HEK293 (cell line): ENCODE data around the gene TMEM256.

Source experiments
- CTCF ChIA-PET: fragments of 350-600 bp; formaldehyde crosslinking; extraction: SDS; loops from one replicate; lab custom pipeline; 2021; ENCODE audit warnings: antibody characterized with exemption; lab: Yijun Ruan, JAX
- POLR2A ChIA-PET: fragments of 300-600 bp; formaldehyde crosslinking; extraction: SDS; loops from one replicate; lab custom pipeline; 2020; ENCODE audit warnings: antibody characterized with exemption, inconsistent platforms; lab: Yijun Ruan, JAX
- H3K27ac ChIP-seq: fragments of 200-500 bp; sonication (Bioruptor generic); 2 replicates; pipeline ENCODE4 v1.5.1; 2014; ENCODE audit warnings: low read depth, low read length, control low read depth, inconsistent platforms; ENCODE audit errors: extremely low read depth
- H3K36me3 ChIP-seq, 2 experiments: fragments of 200-500 bp in 1 of 2; sonication (Bioruptor generic) in 1 of 2; 1 replicate in 1 of 2; 2 replicates in 1 of 2; pipeline ENCODE4 v1.5.1; 2014 to 2017; ENCODE audit warnings: inconsistent platforms in 2 of 2, low read length in 2 of 2; ENCODE audit not compliant: control insufficient read depth in 2 of 2, insufficient read depth in 1 of 2
- H3K4me1 ChIP-seq: fragments of 200-500 bp; sonication (Bioruptor generic); 2 replicates; pipeline ENCODE4 v1.5.1; 2014; ENCODE audit warnings: mild to moderate bottlenecking, low read length, inconsistent platforms; ENCODE audit not compliant: control insufficient read depth, insufficient read depth
- H3K4me3 ChIP-seq: 2 replicates; pipeline ENCODE4 v1.5.1; 2011; ENCODE audit warnings: low read depth, mild to moderate bottlenecking, control low read depth, low read length, moderate library complexity
- H3K9me3 ChIP-seq: fragments of 200-500 bp; sonication (Bioruptor generic); 2 replicates; pipeline ENCODE4 v1.5.1; 2014; ENCODE audit warnings: low read depth, low read length, inconsistent platforms; ENCODE audit not compliant: control insufficient read depth, insufficient read depth
- EGR2 ChIP-seq: fragments of 450-650 bp; formaldehyde crosslinking; IDR thresholded peaks from 2 replicates; pipeline ENCODE4 v1.5.1; 2016; ENCODE audit warnings: low read depth, missing biosample characterization, missing genetic modification characterization
- MZF1 ChIP-seq: fragments of 450-650 bp; formaldehyde crosslinking; IDR thresholded peaks from 2 replicates; pipeline ENCODE4 v1.5.1; 2017; ENCODE audit warnings: missing biosample characterization, missing genetic modification characterization, borderline replicate concordance
- OVOL3 ChIP-seq: fragments of 450-650 bp; formaldehyde crosslinking; IDR thresholded peaks from 2 replicates; pipeline ENCODE4 v1.5.1; 2016; ENCODE audit warnings: missing biosample characterization, missing genetic modification characterization
- PRDM10 ChIP-seq: fragments of 450-650 bp; formaldehyde crosslinking; IDR thresholded peaks from 2 replicates; pipeline ENCODE4 v1.5.1; 2016; ENCODE audit warnings: missing biosample characterization, missing genetic modification characterization
- TSHZ1 ChIP-seq: fragments of 450-650 bp; formaldehyde crosslinking; IDR thresholded peaks from 2 replicates; pipeline ENCODE4 v1.5.1; 2016; ENCODE audit warnings: missing biosample characterization, missing genetic modification characterization, borderline replicate concordance
- ZFHX2 ChIP-seq: fragments of 450-650 bp; formaldehyde crosslinking; conservative IDR thresholded peaks from 2 replicates; pipeline ENCODE4 v1.5.1; 2016; ENCODE audit warnings: missing biosample characterization, missing genetic modification characterization
- ZNF133 ChIP-seq: fragments of 450-650 bp; formaldehyde crosslinking; IDR thresholded peaks from 2 replicates; pipeline ENCODE4 v1.5.1; 2016; ENCODE audit warnings: missing biosample characterization, missing genetic modification characterization
- ZNF140 ChIP-seq: fragments of 450-650 bp; formaldehyde crosslinking; IDR thresholded peaks from 2 replicates; pipeline ENCODE4 v1.5.1; 2016; ENCODE audit warnings: missing biosample characterization, missing genetic modification characterization
- ZNF148 ChIP-seq: fragments of 450-650 bp; formaldehyde crosslinking; IDR thresholded peaks from 2 replicates; pipeline ENCODE4 v1.5.0; 2017; ENCODE audit warnings: missing biosample characterization, missing genetic modification characterization, borderline replicate concordance
- ZNF202 ChIP-seq: fragments of 450-650 bp; formaldehyde crosslinking; IDR thresholded peaks from 2 replicates; pipeline ENCODE4 v1.5.1; 2016; ENCODE audit warnings: missing biosample characterization, missing genetic modification characterization, borderline replicate concordance
- ZNF37A ChIP-seq: fragments of 450-650 bp; IDR thresholded peaks from 2 replicates; pipeline ENCODE4 v1.5.1; 2018; ENCODE audit warnings: missing biosample characterization, missing genetic modification characterization
- ZNF501 ChIP-seq: fragments of 450-650 bp; formaldehyde crosslinking; IDR thresholded peaks from 2 replicates; pipeline ENCODE4 v1.5.1; 2016; ENCODE audit warnings: missing biosample characterization, missing genetic modification characterization
- ZNF560 ChIP-seq: fragments of 450-650 bp; formaldehyde crosslinking; IDR thresholded peaks from 2 replicates; pipeline ENCODE4 v1.5.1; 2017; ENCODE audit warnings: missing biosample characterization, missing genetic modification characterization, borderline replicate concordance
- ZSCAN4 ChIP-seq: fragments of 450-650 bp; formaldehyde crosslinking; IDR thresholded peaks from 2 replicates; pipeline ENCODE4 v1.5.1; 2017; ENCODE audit warnings: missing biosample characterization, missing genetic modification characterization
- TF ChIP-seq, protein P1 (sequence below): fragments of 450-650 bp; formaldehyde crosslinking; optimal IDR thresholded peaks from 2 replicates; pipeline ENCODE3; 2016; ENCODE audit warnings: missing biosample characterization, mild to moderate bottlenecking, missing genetic modification characterization
- TF ChIP-seq, protein P2 (sequence below): fragments of 450-650 bp; formaldehyde crosslinking; IDR thresholded peaks from 2 replicates; pipeline ENCODE4 v1.5.1; 2016; ENCODE audit warnings: missing biosample characterization, missing genetic modification characterization
- TF ChIP-seq, protein P3 (sequence below): fragments of 450-650 bp; formaldehyde crosslinking; IDR thresholded peaks from 2 replicates; pipeline ENCODE4 v1.5.1; 2016; ENCODE audit warnings: missing biosample characterization, missing genetic modification characterization

Gene TMEM256

GRCh38 chr17:7410634-7411426, 6.9 kb upstream of the TMEM256 start:
- CTCF ChIA-PET, result interaction anchor here (0.6 to 1.2 kb wide), 3 partner anchors 13 to 55 kb away, joined by 3 to 4 read pairs (median 4); no protein-coding TSS in a partner anchor
- H3K4me3 ChIP-seq, result no peak overlapping the region
- H3K36me3 ChIP-seq, result peaks cover 3 to 47% of the 10 kb centered on the region in 2 experiments
- POLR2A ChIA-PET, result interaction anchor here (1.0 kb wide), 1 partner anchor 13 kb away, joined by 6 read pairs; no protein-coding TSS in a partner anchor
- no peak overlapping the region for H3K27ac ChIP-seq
- no peaks in the 10 kb centered on the region for H3K9me3 ChIP-seq
- no peak for TF ChIP-seq ZNF148 (tag by site-specific recombination)
- TF ChIP-seq PRDM10, result peak; percentile 91
- TF ChIP-seq EGR2 (tag by site-specific recombination), result peak; percentile 48
- TF ChIP-seq ZFHX2 (tag by site-specific recombination), result 0 out of 2 replicates have a peak, but pooled peaks have one; percentile 25
- TF ChIP-seq, protein P1, sequence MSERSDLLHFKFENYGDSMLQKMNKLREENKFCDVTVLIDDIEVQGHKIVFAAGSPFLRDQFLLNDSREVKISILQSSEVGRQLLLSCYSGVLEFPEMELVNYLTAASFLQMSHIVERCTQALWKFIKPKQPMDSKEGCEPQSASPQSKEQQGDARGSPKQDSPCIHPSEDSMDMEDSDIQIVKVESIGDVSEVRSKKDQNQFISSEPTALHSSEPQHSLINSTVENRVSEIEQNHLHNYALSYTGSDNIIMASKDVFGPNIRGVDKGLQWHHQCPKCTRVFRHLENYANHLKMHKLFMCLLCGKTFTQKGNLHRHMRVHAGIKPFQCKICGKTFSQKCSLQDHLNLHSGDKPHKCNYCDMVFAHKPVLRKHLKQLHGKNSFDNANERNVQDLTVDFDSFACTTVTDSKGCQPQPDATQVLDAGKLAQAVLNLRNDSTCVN, result peak; percentile 9
- TF ChIP-seq, protein P2, sequence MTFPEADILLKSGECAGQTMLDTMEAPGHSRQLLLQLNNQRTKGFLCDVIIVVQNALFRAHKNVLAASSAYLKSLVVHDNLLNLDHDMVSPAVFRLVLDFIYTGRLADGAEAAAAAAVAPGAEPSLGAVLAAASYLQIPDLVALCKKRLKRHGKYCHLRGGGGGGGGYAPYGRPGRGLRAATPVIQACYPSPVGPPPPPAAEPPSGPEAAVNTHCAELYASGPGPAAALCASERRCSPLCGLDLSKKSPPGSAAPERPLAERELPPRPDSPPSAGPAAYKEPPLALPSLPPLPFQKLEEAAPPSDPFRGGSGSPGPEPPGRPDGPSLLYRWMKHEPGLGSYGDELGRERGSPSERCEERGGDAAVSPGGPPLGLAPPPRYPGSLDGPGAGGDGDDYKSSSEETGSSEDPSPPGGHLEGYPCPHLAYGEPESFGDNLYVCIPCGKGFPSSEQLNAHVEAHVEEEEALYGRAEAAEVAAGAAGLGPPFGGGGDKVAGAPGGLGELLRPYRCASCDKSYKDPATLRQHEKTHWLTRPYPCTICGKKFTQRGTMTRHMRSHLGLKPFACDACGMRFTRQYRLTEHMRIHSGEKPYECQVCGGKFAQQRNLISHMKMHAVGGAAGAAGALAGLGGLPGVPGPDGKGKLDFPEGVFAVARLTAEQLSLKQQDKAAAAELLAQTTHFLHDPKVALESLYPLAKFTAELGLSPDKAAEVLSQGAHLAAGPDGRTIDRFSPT (tag by site-specific recombination), result peak; percentile 63; the same call in 1 of the 2 replicates
- TF ChIP-seq TSHZ1 (tag by site-specific recombination), result no peak
- no peaks in the 10 kb centered on the region for H3K4me1 ChIP-seq

- H3K27ac ChIP-seq, result no peak overlapping the region
- peaks cover 3 to 36% of the 10 kb centered on the region in 2 experiments for H3K36me3 ChIP-seq
- POLR2A ChIA-PET, result interaction anchor here (0.6 kb wide), 1 partner anchor 11 kb away, joined by 3 read pairs; no protein-coding TSS in a partner anchor
- no peaks in the 10 kb centered on the region for H3K9me3 ChIP-seq
- no peak overlapping the region for H3K4me3 ChIP-seq
- H3K4me1 ChIP-seq, result 0 out of 2 replicates have a peak, but pooled peaks cover 5% of the 10 kb centered on the region
- CTCF ChIA-PET, result interaction anchor here (0.6 kb wide), 1 partner anchor 55 kb away, joined by 5 read pairs; no protein-coding TSS in a partner anchor
- TF ChIP-seq ZNF560 (tag by site-specific recombination) (no peak), ZSCAN4 (no peak), MZF1 (tag by site-specific recombination) (no peak), ZNF140 (tag by site-specific recombination) (no peak), OVOL3 (no peak), ZNF37A (tag by site-specific recombination) (no peak), ZNF501 (tag by site-specific recombination) (no peak), ZNF202 (tag by site-specific recombination) (no peak), ZNF133 (no peak)
- TF ChIP-seq, protein P3, sequence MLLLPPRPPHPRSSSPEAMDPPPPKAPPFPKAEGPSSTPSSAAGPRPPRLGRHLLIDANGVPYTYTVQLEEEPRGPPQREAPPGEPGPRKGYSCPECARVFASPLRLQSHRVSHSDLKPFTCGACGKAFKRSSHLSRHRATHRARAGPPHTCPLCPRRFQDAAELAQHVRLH (tag by site-specific recombination), result no peak
Observed at GRCh38 chr17:7409716-7410115, 5.8 kb upstream of the TMEM256 start.
